ENCODE results near the gene ARRDC2.

DNA sequence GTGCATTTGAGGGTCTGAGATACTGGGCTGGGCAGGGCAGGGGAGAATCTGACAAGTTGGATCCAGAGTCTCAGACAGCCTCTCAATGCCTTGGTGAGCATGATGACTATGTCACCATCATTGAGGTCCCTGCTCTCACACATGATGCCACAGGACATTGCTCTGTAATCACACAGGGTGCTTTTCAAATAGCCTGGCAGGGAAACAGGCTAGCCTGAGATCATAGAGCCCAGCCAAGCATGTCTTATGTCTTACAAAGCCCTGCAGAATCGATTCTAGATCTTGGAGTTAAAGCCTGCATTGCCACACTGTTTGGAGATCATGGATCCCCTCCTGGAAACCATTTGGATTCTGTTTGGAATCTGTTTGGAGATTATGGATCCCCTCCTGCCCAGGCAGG is 35.7 kb upstream of the ARRDC2 start:
- TF ChIP-seq, protein P1, sequence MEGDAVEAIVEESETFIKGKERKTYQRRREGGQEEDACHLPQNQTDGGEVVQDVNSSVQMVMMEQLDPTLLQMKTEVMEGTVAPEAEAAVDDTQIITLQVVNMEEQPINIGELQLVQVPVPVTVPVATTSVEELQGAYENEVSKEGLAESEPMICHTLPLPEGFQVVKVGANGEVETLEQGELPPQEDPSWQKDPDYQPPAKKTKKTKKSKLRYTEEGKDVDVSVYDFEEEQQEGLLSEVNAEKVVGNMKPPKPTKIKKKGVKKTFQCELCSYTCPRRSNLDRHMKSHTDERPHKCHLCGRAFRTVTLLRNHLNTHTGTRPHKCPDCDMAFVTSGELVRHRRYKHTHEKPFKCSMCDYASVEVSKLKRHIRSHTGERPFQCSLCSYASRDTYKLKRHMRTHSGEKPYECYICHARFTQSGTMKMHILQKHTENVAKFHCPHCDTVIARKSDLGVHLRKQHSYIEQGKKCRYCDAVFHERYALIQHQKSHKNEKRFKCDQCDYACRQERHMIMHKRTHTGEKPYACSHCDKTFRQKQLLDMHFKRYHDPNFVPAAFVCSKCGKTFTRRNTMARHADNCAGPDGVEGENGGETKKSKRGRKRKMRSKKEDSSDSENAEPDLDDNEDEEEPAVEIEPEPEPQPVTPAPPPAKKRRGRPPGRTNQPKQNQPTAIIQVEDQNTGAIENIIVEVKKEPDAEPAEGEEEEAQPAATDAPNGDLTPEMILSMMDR (IDR thresholded peaks at IDR 0.05): no peak
- no peak for TF ChIP-seq EZH2 (IDR thresholded peaks at IDR 0.05; ENCODE audit: borderline replicate concordance, insufficient read depth, low read depth, low read length, poor library complexity, severe bottlenecking)

All from B cell (primary cell).